ENCODE results near the gene FGF11. TPM values are rescaled to one million over a fixed set of nuclear protein-coding genes. Genes with fewer than 3 reads are reported as not detected.

Gene FGF11
- total and polyA plus RNA-seq, 2 donors (not counting 3 experiments of a cell fraction or from before 2014, with no cell fraction given) = 0.70 TPM; not detected in 1

- no peaks in the 10 kb centered on the region for H3K9me1 ChIP-seq (replicated peaks; ENCODE audit: control insufficient read depth, extremely low read depth, insufficient read depth, low read length)
- no peaks in the 10 kb centered on the region for H3K79me2 ChIP-seq (ENCODE audit: control insufficient read depth, insufficient read depth, low read length)
- peak; percentile 81 for DNase-seq (ENCODE audit: low read depth, low spot score)
- peak overlapping the region; percentile 94 for H3K4me2 ChIP-seq (ENCODE audit: insufficient read depth, low read length)
- H3K4me3 ChIP-seq (replicated peaks in 1 of 3; ENCODE audit: insufficient read depth in 1 of 3, low read depth in 1 of 3, low read length in 3 of 3) = peak overlapping the region in 2 of 3 experiments; percentile 16 to 83
- H3K9ac ChIP-seq (replicated peaks; ENCODE audit: extremely low read depth, insufficient read depth, low read length) = peak overlapping the region; percentile 46
- H3K36me3 ChIP-seq (ENCODE audit: control insufficient read depth in 2 of 2, extremely low read depth in 1 of 2, insufficient read depth in 2 of 2, low read length in 2 of 2) = no peaks in the 10 kb centered on the region
- intact Hi-C loops (cut with micrococcal nuclease) (loop anchor here (1.0 to 5.0 kb wide), 5 partner anchors 18 to 251 kb away; partner anchors contain the start of genes CTDNEP1, ELP5, SENP3 and TP53), dilution Hi-C loops (cut with MboI; ENCODE audit: extremely low pct_ligation_motif_present, low sequenced_read_pairs) (no loop called here)
- peaks cover 23% of the 10 kb centered on the region for H3K4me1 ChIP-seq (ENCODE audit: control insufficient read depth, extremely low read depth, insufficient read depth, low read length)
- ChIA-PET CTCF (interaction anchor here (0.7 to 4.4 kb wide), 44 partner anchors 9 to 391 kb away, joined by 3 to 70 read pairs (median 5); partner anchors contain the start of genes CHRNB1, MPDU1, NLGN2 and PLSCR3), POLR2A (interaction anchor here (0.8 to 1.7 kb wide), 3 partner anchors 9 to 48 kb away, joined by 3 to 8 read pairs (median 7); partner anchors contain the start of genes POLR2A and TMEM256)
- BruUV-seq (replicated peaks) = no TSS peak
- H3K27ac ChIP-seq (ENCODE audit: insufficient read depth, low read depth, low read length) = no peak overlapping the region
- H3K9me3 ChIP-seq (replicated peaks; ENCODE audit: control insufficient read depth, insufficient read depth, low read length) = no peaks in the 10 kb centered on the region
- H2AFZ ChIP-seq (ENCODE audit: low read depth, low read length) = peak overlapping the region; percentile 48
- no peaks in the 10 kb centered on the region for H4K20me1 ChIP-seq (replicated peaks; ENCODE audit: control insufficient read depth, extremely low read depth, insufficient read depth, low read length)
- peak; percentile 63 for FAIRE-seq
- no peak for TF ChIP-seq MAX (IDR thresholded peaks at IDR 0.05; ENCODE audit: insufficient read depth, insufficient read length)
- peak; percentile 63 for TF ChIP-seq MYC (IDR thresholded peaks at IDR 0.05; ENCODE audit: low read depth, low read length)
- peak; percentile 87 for TF ChIP-seq POLR2AphosphoS5 (IDR thresholded peaks at IDR 0.05; ENCODE audit: insufficient read depth, low read depth, low read length)
- TF ChIP-seq CTCF (IDR thresholded peaks at IDR 0.05; ENCODE audit: extremely low read depth in 1 of 2, insufficient read depth in 1 of 2, low read depth in 1 of 2, low read length in 2 of 2) = peak; percentile 79 to 88
- TF ChIP-seq POLR2A (IDR thresholded peaks at IDR 0.05; ENCODE audit: low read depth, low read length) = peak; percentile 27
- TF ChIP-seq JUN (IDR thresholded peaks at IDR 0.05; ENCODE audit: borderline replicate concordance, insufficient read depth, insufficient read length, low read depth) = peak; percentile 57
- H3K27me3 ChIP-seq (ENCODE audit: control insufficient read depth in 2 of 2, insufficient read depth in 2 of 2, low read length in 2 of 2) = peaks cover 20 to 28% of the 10 kb centered on the region in 2 experiments
These were observed 2.5 kb upstream of the FGF11 start for GRCh38 chr17:7436556-7437368.
